Thyroid gland (tissue), 4 donors: ENCODE results near the gene DNM2.

Experiments
- CTCF ChIP-seq, 6 experiments: fragments of 200-600 bp in 3 of 6; fragments of 450-650 bp in 3 of 6; sonication (generic) in 3 of 6; IDR thresholded peaks; one replicate each; pipeline ENCODE4 v1.5.1; 2016 to 2019; ENCODE audit warnings: antibody characterized with exemption in 6 of 6, mild to moderate bottlenecking in 2 of 6, inconsistent platforms in 1 of 6, moderate library complexity in 1 of 6
- POLR2A ChIP-seq, 2 donors: fragments of 450-650 bp; IDR thresholded peaks; one replicate each; pipeline ENCODE4 v1.6.1; 2017; ENCODE audit warnings: antibody characterized with exemption in 2 of 2, mild to moderate bottlenecking in 2 of 2, moderate library complexity in 1 of 2

DNA sequence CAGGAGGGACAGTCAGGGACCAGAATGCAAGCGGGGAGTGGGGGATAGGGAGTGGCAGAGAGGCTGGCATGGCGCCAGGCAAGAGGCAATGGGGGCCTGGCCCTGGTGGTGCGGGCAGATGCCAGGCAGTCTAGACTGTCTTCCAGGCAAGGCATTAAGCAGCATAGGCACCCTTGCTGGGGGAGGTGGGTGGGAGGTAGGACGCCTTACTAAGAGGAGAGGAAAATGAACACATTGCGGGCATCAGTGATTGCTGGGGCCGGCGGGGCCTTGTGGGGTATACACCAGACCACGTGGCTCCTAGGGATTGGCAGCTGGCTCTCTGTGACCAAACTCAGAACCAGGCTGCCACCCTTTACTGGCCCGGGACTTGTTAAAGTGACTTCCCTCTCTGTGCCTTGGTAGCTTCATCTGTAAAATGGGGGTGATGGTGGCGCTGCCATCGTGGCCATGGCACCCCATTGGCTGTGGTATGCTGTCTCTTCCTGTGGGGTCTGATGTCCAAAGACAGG, 46.0 kb downstream of the DNM2 start:
- no peak for TF ChIP-seq POLR2A (IDR thresholded peaks at IDR 0.05)
- TF ChIP-seq CTCF (IDR thresholded peaks at IDR 0.05): no peak
